HG03521 (cell line): Measurements from ENCODE around the gene CA5A.
"Not testable (repeated sequence)": the region's sequence is repeated elsewhere in the genome, so short reads cannot be mapped to it uniquely, and the experiment has no call there.

Source experiments
- ATAC-seq: cut with Tn5 transposase; IDR thresholded peaks from one replicate; pipeline ENCODE4 v1.9.1; 2021; ENCODE audit warnings: mild to moderate bottlenecking, moderate library complexity; ENCODE audit not compliant: unreplicated experiment

CA5A gene

DNA sequence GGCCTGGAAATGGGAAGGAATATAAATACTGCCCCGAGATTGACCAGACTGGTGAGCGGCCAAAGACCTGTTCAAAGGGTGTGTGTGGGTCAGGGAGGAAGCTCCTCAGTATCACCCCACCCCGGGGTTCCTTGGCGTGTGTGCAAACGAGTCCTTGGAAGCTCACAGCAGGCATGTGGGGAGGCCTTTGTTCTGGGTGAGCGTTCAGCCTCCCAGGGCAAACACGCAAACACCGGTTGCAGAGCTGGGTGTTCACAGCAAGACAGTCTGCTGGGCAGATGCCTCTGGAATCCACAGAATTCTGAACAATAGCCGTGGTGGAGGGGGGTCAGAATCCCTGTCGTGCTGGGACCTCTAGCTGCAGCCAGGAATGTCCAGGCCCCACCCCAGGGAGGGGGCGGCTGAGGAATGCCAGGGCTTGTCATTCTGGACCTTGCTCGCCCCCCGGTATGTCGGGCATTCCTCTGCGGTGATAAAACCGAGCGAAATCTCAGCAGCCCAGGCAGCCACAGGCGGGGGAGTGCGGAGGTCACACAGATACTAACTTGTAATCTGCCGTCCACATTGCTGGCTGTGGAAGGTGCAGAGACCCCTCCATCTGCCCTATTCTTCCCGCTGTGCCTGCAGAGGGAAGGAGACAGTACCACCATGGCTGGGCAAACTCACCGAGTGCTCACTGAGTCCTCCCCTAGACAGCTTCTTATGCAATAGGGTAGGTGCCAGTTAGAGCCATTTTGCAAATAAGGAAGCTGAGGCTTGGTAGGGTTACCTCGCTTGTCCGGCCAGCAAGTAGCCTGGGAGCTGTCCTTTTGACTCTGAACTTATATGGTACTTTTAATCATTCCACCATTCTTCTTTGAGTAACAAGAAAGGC is 65.7 kb downstream of the CA5A start:
- not testable (repeated sequence) for ATAC-seq

GRCh38 chr16:87869879-87870417 is 66.4 kb downstream of the CA5A start:
- ATAC-seq: not testable (repeated sequence)

- ATAC-seq: peak; percentile 55
Observed at GRCh38 chr16:87869061-87869878, 67.1 kb downstream of the CA5A start, which contains the start of gene SLC7A5. TSS of gene SLC7A5 (minus strand) at chr16:87869507. CDS start at chr16:87869422, 85 bp downstream.

- not testable (repeated sequence) for ATAC-seq
Observed at GRCh38 chr16:87868254-87869029, 67.9 kb downstream of the CA5A start.

GRCh38 chr16:87865902-87866555 is 70.3 kb downstream of the CA5A start:
- ATAC-seq: not testable (repeated sequence)

GRCh38 chr16:87864331-87864989 is 71.9 kb downstream of the CA5A start:
- ATAC-seq: no peak

DNA sequence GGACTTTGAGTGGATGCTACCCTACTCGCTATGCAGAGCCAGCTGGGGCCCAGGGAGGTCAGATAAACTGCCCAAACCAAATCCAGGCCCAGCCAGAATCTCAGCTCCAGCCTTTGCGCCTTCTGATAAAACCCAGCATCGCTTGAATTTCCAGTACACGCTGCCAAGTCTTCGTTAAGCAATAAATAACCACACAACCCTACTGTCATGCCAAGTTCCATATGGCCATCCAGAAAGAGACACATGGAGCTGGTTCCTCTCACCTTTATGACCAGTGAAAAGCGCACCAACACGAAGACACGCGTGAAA is 73.0 kb downstream of the CA5A start:
- ATAC-seq: not testable (repeated sequence)

- not testable (repeated sequence) for ATAC-seq
Observed at GRCh38 chr16:87862597-87863326, 73.6 kb downstream of the CA5A start.

- ATAC-seq: not testable (repeated sequence)
Observed at GRCh38 chr16:87861300-87862099, 74.8 kb downstream of the CA5A start.

GRCh38 chr16:87860553-87861299 is 75.6 kb downstream of the CA5A start:
- ATAC-seq: no peak

- not testable (repeated sequence) for ATAC-seq
Observed at GRCh38 chr16:87858151-87858993, 78.0 kb downstream of the CA5A start.

DNA sequence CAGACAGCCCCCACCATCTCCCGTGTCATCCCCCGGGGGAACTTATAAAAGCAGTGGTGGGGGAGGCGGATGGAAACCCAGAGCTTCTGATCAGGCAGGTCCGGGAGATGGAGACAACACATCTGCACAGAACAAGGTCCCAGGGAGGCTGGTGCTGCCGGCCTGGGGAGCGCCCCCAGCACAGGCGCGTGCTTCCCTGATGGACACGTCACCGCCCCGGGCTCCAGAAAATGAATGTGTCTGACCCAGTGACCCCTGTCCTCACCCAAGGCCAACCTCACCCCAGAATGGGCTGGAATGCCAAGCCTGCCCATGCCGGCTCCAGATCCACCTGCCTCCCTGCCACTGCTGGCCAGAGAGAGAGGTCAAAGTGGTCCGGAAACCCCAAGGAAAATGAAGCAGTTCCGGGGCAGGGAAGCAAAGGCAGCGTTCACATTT is 79.5 kb downstream of the CA5A start:
- no peak for ATAC-seq

DNA sequence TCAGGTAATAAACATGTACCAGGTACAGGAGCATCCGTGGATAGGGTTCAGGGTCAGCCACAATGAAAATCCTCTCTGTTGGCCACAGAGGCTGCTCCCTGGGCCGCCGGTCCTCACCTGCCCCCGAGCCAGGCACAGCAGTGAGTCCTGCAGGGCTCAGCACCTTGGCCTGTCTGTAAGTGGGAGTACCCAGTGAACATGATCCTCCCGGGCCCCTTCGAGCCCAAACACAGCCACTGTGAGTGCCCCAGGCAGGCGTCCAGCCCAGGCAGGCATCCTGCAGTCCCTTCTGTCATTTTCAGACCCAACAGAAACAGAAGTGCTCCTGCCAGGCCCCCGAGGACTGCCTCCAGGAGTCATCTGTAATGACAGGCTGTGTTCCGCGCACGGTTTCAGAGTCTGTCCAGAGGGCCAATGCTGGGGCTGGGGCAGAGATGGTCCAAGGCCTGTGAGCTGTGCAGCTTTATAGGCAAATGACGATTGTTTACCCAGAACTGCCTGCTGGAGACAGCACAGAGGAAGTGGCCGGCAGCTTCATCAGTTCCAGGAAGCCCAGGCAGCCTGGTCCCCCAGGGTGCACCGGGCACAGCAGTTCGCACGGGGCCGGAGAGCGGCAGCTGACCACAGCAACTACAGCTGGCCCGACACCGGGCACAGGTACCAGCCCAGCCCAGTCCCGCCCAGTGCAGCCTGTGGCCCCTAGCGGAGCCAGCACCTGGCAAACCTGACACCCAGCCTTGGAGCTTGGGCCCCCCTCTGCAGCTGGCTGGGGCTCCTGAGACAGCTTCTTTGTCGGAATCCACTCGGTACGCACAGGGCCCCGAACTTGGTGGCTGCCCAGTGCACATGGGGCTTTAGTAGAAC is 80.2 kb downstream of the CA5A start:
- no peak for ATAC-seq

DNA sequence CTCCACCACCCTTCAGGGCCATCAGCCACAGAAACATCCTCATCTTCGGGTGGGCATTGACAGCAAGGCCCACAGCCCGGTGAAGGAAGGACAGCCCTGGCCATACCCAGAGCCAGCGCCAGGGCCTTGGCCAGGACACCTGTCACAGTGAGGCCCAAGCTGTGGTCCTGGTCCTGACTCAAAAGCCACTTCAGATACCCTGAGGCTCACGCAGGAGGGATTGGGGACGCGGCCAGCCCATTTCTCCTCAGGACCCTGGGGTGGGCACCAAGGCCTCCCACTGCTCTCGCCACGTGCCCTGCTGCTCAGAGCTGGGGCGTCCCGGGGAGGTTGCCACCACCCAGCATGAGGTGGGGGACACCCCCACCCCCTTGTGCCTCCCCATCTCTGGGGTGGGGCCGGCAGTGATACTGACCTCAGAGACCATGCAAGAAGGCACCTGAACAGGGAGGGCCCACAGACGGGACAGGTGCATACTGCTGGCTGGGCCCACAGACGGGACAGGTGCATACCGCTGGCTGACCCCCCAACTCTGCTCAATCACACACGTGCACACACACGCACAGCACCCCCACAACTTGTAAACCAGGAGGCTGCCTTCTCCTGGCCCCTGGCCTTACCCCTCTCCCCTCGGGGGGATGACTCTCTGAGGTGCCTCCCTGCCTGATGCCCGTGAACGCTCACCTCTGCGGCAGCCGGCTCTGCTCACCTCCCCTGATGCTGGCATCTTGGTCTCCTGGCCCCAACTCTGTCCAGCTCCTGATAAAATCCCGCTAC is 81.2 kb downstream of the CA5A start:
- no peak for ATAC-seq
